ENCODE data around the gene CTSC.

CTSC gene

GRCh38 chr11:88312628-88313027, 24.9 kb downstream of the CTSC start:
- no peaks in the 10 kb centered on the region for H3K27me3 ChIP-seq (ENCODE audit: low read length)
- no peak overlapping the region for H3K9ac ChIP-seq (ENCODE audit: low read length)
- peaks cover 30% of the 10 kb centered on the region; the same call in 1 of the 2 replicates for H3K36me3 ChIP-seq (ENCODE audit: low read length)
- H4K20me1 ChIP-seq (ENCODE audit: low read depth, low read length): no peaks in the 10 kb centered on the region
- peaks cover 22% of the 10 kb centered on the region for H3K79me2 ChIP-seq (ENCODE audit: insufficient read depth, low read length)
- no peaks in the 10 kb centered on the region for H3K9me2 ChIP-seq (replicated peaks; ENCODE audit: insufficient read depth, low read length)
- H3F3A ChIP-seq (ENCODE audit: insufficient read depth): no peaks in the 10 kb centered on the region
- H3K27ac ChIP-seq (ENCODE audit: low read depth, low read length): no peak overlapping the region
- TF ChIP-seq, protein P1, sequence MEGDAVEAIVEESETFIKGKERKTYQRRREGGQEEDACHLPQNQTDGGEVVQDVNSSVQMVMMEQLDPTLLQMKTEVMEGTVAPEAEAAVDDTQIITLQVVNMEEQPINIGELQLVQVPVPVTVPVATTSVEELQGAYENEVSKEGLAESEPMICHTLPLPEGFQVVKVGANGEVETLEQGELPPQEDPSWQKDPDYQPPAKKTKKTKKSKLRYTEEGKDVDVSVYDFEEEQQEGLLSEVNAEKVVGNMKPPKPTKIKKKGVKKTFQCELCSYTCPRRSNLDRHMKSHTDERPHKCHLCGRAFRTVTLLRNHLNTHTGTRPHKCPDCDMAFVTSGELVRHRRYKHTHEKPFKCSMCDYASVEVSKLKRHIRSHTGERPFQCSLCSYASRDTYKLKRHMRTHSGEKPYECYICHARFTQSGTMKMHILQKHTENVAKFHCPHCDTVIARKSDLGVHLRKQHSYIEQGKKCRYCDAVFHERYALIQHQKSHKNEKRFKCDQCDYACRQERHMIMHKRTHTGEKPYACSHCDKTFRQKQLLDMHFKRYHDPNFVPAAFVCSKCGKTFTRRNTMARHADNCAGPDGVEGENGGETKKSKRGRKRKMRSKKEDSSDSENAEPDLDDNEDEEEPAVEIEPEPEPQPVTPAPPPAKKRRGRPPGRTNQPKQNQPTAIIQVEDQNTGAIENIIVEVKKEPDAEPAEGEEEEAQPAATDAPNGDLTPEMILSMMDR (IDR thresholded peaks at IDR 0.05; ENCODE audit: insufficient read depth, low read length, poor library complexity, severe bottlenecking): no peak
- TF ChIP-seq EZH2phosphoT487 (conservative IDR thresholded peaks at IDR 0.05; ENCODE audit: low read length): no peak
- H2AFZ ChIP-seq (ENCODE audit: low read depth, low read length, severe bottlenecking): no peak overlapping the region
- H3K4me2 ChIP-seq (ENCODE audit: low read depth, low read length, poor library complexity, severe bottlenecking): no peak overlapping the region
- no peaks in the 10 kb centered on the region for H3K9me3 ChIP-seq (ENCODE audit: insufficient read depth, low read length)
- no peak overlapping the region for H3K4me3 ChIP-seq (ENCODE audit: insufficient read depth, low read length, poor library complexity, severe bottlenecking)

GRCh38 chr11:88310246-88310645, 27.3 kb downstream of the CTSC start:
- Histone ChIP-seq H2AFZ (ENCODE audit: low read depth, low read length, severe bottlenecking) (no peak overlapping the region), H3K9me3 (ENCODE audit: insufficient read depth, low read length) (no peaks in the 10 kb centered on the region), H3K27me3 (ENCODE audit: low read length) (no peaks in the 10 kb centered on the region), H4K20me1 (ENCODE audit: low read depth, low read length) (no peaks in the 10 kb centered on the region), H3K4me3 (ENCODE audit: insufficient read depth, low read length, poor library complexity, severe bottlenecking) (no peak overlapping the region), H3K79me2 (ENCODE audit: insufficient read depth, low read length) (peaks cover 13% of the 10 kb centered on the region), H3K9ac (ENCODE audit: low read length) (no peak overlapping the region), H3K9me2 (replicated peaks; ENCODE audit: insufficient read depth, low read length) (no peaks in the 10 kb centered on the region), H3F3A (ENCODE audit: insufficient read depth) (no peaks in the 10 kb centered on the region), H3K4me2 (ENCODE audit: low read depth, low read length, poor library complexity, severe bottlenecking) (no peak overlapping the region), H3K36me3 (ENCODE audit: low read length) (peaks cover 37% of the 10 kb centered on the region; the same call in 1 of the 2 replicates), H3K27ac (ENCODE audit: low read depth, low read length) (no peak overlapping the region)
- TF ChIP-seq, protein P1 (IDR thresholded peaks at IDR 0.05; ENCODE audit: insufficient read depth, low read length, poor library complexity, severe bottlenecking): no peak
- no peak for TF ChIP-seq EZH2phosphoT487 (conservative IDR thresholded peaks at IDR 0.05; ENCODE audit: low read length)

GRCh38 chr11:88308576-88308975, 29.0 kb downstream of the CTSC start:
- H3K9ac ChIP-seq (ENCODE audit: low read length): no peak overlapping the region
- no peaks in the 10 kb centered on the region for H3K27me3 ChIP-seq (ENCODE audit: low read length)
- peaks cover 41% of the 10 kb centered on the region; the same call in 1 of the 2 replicates for H3K36me3 ChIP-seq (ENCODE audit: low read length)
- H3K4me2 ChIP-seq (ENCODE audit: low read depth, low read length, poor library complexity, severe bottlenecking): no peak overlapping the region
- no peaks in the 10 kb centered on the region for H3K9me3 ChIP-seq (ENCODE audit: insufficient read depth, low read length)
- no peaks in the 10 kb centered on the region for H3F3A ChIP-seq (ENCODE audit: insufficient read depth)
- H3K4me3 ChIP-seq (ENCODE audit: insufficient read depth, low read length, poor library complexity, severe bottlenecking): no peak overlapping the region
- TF ChIP-seq, protein P1 (IDR thresholded peaks at IDR 0.05; ENCODE audit: insufficient read depth, low read length, poor library complexity, severe bottlenecking): no peak
- TF ChIP-seq EZH2phosphoT487 (conservative IDR thresholded peaks at IDR 0.05; ENCODE audit: low read length): no peak
- H2AFZ ChIP-seq (ENCODE audit: low read depth, low read length, severe bottlenecking): no peak overlapping the region
- 0 out of 2 replicates have a peak, but pooled peaks cover 3% of the 10 kb centered on the region for H3K79me2 ChIP-seq (ENCODE audit: insufficient read depth, low read length)
- H4K20me1 ChIP-seq (ENCODE audit: low read depth, low read length): no peaks in the 10 kb centered on the region
- no peak overlapping the region for H3K27ac ChIP-seq (ENCODE audit: low read depth, low read length)
- no peaks in the 10 kb centered on the region for H3K9me2 ChIP-seq (replicated peaks; ENCODE audit: insufficient read depth, low read length)
